ENCODE data around the gene MARCHF7.
"Not testable (repeated sequence)": the region's sequence is repeated elsewhere in the genome, so short reads cannot be mapped to it uniquely, and the experiment has no call there.

Gene MARCHF7, protein sequence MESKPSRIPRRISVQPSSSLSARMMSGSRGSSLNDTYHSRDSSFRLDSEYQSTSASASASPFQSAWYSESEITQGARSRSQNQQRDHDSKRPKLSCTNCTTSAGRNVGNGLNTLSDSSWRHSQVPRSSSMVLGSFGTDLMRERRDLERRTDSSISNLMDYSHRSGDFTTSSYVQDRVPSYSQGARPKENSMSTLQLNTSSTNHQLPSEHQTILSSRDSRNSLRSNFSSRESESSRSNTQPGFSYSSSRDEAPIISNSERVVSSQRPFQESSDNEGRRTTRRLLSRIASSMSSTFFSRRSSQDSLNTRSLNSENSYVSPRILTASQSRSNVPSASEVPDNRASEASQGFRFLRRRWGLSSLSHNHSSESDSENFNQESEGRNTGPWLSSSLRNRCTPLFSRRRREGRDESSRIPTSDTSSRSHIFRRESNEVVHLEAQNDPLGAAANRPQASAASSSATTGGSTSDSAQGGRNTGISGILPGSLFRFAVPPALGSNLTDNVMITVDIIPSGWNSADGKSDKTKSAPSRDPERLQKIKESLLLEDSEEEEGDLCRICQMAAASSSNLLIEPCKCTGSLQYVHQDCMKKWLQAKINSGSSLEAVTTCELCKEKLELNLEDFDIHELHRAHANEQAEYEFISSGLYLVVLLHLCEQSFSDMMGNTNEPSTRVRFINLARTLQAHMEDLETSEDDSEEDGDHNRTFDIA

GRCh38 chr2:159712143-159712928 lies at the start of gene MARCHF7:
Gene MARCHF7, plus strand, starts transcription at chr2:159712506. Its CDS starts 16,517 bp downstream, at chr2:159729023.
- DNase-seq (ENCODE audit: low read depth) = peak; percentile 91

DNA sequence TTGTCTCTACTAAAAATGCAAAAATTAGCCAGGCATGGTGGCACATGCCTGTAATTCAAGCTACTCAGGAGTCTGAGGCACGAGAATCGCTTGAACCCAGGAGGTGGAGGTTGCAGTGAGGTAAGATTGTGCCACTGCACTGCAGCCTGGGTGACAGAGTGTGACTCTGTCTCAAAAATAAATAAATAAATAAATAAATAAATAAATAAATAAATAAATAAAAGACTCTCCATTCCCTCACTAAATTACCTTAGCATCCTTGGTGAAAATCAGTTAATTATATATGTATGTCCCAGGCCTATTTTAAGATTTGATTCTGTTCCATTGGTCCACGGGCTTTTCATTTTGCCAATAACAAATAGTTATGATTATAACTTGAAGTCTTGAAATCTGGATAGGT lies 44.9 kb upstream of the MARCHF7 start:
- DNase-seq (ENCODE audit: low read depth) = not testable (repeated sequence)

DNA sequence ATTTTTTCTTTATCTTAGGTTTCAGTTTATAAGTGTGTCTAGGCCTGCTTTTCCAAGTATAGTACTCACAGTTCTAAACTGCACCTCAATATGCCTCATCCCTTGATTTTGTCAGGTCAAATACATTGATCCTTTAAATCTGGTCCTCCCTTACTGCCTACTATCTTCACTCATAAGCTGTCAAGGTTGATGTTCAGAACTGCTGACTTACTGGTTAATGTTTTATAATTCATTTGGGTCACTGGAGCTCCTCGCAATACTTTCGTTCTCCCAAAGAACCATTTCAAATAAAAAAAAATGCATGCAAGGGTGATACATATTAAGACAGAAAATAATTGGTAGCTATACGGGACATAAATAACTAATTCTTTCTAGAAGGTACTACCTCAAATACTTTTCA lies 41.3 kb upstream of the MARCHF7 start:
- no peak for DNase-seq (ENCODE audit: low read depth)

GRCh38 chr2:159677654-159678053 lies 34.7 kb upstream of the MARCHF7 start:
- peak; percentile 28 for DNase-seq (ENCODE audit: low read depth)

DNA sequence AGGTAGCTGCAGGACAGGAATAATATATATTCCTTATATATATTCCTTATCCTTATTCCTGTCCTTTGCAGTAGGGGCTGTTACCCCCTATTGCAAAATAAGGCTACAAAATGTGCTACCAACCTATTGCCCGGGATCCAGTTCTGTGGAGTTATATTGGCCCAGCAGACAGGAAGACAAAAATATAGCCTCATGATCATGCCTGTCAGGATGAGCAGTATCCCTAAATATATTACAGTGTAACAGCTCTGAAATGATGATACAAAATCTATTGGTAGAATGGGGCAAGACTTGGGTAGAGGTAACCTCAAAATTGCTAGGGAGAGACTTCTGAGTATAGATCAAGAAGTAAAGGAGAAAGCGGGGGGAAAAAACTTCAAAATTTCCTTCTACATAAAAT lies 31.6 kb upstream of the MARCHF7 start:
- DNase-seq (ENCODE audit: low read depth) = no peak

DNA sequence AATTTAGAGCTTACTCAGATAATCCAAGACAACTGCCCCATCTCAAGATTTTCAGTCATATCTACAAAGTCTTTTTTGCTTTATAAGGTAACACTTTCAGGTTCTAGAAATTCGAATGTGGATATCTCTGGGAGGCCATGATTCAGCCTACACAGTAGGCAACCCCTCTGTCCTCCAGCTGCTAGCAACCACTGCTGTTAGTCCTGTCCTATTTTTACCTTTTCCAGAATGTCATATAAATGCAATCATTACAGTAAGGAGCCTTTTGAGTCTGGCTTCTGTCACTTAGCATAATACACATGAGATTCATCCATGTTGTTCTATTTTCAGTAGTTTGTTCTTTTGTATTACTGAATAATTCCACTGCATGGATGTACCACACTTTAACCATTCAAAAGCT lies 28.5 kb upstream of the MARCHF7 start:
- DNase-seq (ENCODE audit: low read depth) = no peak

DNA sequence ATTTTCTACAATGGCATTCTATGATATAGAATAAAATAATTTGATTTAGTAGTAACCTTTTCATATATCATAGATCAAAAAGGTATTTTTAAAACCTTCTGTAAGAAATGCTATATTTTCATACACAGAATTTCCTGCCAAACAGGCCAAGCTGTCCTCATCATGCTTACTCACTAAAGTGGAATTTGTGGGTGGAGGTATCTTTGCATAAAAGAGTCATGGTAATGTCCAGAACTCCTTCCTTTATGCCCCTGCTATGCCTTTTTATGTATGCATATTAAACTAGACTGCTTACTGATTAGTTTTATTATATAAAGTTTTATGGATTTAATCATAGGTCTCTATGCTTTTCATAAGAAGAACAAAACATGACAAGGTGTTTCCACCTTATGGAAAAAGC lies 27.5 kb upstream of the MARCHF7 start:
- DNase-seq (ENCODE audit: low read depth) = peak; percentile 67

- no peak for DNase-seq (ENCODE audit: low read depth)
Observed at GRCh38 chr2:159694500-159695040, 17.7 kb upstream of the MARCHF7 start.

- no peak for DNase-seq (ENCODE audit: low read depth)
Observed at GRCh38 chr2:159695795-159696448, 16.4 kb upstream of the MARCHF7 start.

DNA sequence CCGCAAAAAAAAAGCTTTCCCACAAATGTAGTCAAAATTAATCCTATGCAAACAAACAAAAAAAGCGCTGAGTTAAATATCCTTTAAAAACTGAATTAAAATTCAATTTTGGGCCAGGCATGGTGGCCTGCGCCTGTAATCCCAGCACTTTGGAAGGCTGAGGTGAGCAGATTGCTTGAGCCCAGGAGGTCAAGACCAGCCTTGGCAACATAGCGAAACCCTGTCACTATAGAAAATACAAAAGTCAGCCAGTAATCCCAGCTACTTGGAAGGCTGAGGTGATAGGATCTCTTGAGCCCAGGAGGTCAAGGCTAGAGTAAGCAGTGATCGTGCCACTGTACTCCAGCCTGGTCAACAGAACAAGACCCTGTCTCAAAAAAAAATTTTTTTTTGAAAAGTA lies 8.8 kb upstream of the MARCHF7 start:
- no peak for DNase-seq (ENCODE audit: low read depth)

GRCh38 chr2:159706385-159706980 lies 5.8 kb upstream of the MARCHF7 start:
- DNase-seq (ENCODE audit: low read depth) = peak; percentile 60

- no peak for DNase-seq (ENCODE audit: low read depth)
Observed at GRCh38 chr2:159708066-159708760, 4.1 kb upstream of the MARCHF7 start.

GRCh38 chr2:159710601-159711180 lies 1.6 kb upstream of the MARCHF7 start:
- DNase-seq (ENCODE audit: low read depth) = peak; percentile 44

DNA sequence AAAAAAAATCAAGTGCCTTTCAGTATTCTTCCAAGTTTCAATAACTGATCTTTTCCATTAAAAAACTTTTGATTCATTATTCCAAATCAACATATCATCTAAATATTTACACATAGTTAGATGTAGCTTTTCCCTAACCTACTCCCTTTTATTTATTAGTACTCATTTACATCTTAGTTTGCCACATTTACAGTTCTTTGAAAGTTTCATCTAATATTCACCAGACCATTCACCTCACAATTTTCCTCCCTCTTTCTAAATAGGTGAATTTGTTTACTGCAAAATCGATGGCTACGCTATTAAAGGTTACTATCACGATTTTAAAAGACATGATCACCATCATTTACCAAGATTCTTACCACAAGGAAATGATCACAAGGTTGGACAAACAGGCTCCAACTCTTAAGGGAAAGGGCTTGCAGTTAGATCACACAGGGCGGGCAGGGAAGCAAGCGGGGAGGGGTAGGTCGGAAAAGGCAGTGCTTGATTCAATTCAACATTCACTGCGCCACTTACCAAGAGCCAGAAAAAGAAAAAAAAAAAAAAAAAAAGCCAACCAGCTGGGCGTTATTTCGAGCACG lies 654 bp upstream of the MARCHF7 start:
- no peak for DNase-seq (ENCODE audit: low read depth)

- no peak for DNase-seq (ENCODE audit: low read depth)
Observed at GRCh38 chr2:159712929-159713420, 669 bp downstream of the MARCHF7 start.

- DNase-seq (ENCODE audit: low read depth) = peak; percentile 33
Observed at GRCh38 chr2:159713631-159714246, 1.4 kb downstream of the MARCHF7 start.

GRCh38 chr2:159714247-159714930 lies 2.1 kb downstream of the MARCHF7 start:
- peak; percentile 88 for DNase-seq (ENCODE audit: low read depth)

DNA sequence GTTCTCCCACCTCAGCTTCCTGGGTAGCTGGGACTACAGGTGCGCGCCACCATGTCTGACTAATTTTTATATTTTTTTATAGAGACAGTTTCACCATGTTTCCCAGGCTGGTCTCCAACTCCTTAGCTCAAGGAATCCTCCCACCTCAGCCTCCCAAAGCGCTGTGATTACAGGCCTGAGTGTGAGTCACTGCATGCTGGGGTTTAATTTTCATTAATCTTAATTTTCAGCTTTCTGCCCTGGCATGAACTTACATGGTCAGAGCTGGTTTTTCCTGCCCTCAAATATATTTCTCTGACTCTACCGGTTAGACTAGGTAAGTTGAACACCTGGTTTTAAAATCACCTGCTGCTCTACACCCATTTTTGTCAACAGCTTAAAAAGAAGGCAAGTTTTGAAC lies 3.1 kb downstream of the MARCHF7 start:
- DNase-seq (ENCODE audit: low read depth) = peak; percentile 60

DNA sequence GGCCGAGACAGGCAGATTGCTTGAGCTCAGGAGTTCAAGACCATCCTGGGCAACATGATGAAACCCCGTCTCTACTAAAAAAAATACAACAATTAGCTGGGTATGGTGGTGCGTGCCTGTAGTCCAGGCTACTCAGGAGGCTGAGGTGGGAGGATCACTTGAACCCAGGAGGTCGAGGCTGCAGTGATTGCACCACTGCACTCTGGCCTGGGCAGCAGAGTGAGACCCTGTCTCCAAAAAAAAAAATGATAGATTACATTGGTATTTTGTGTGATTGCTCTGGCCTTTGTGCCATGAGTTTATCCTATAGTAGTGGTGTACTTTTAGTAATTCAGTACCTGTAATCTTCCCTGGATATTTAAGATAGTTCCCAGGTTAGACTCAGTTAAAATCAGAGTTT lies 4.1 kb downstream of the MARCHF7 start:
- DNase-seq (ENCODE audit: low read depth) = not testable (repeated sequence)
